Peyer's patch (tissue), 4 donors: ENCODE results near the gene FGF2.

Experiments
- POLR2A ChIP-seq, 2 donors: fragments of 450-650 bp; IDR thresholded peaks; one replicate each; pipeline ENCODE4 v1.5.1; 2017; ENCODE audit warnings: antibody characterized with exemption in 2 of 2, mild to moderate bottlenecking in 2 of 2, moderate library complexity in 2 of 2
- TF ChIP-seq, protein P1 (sequence below), 6 experiments: fragments of 450-650 bp in 4 of 6; fragments of 200-600 bp in 2 of 6; sonication (generic) in 1 of 6; IDR thresholded peaks; one replicate each; pipeline ENCODE4 v1.5.1; 2017 to 2019; ENCODE audit warnings: antibody characterized with exemption in 6 of 6, mild to moderate bottlenecking in 3 of 6, moderate library complexity in 1 of 6

DNA sequence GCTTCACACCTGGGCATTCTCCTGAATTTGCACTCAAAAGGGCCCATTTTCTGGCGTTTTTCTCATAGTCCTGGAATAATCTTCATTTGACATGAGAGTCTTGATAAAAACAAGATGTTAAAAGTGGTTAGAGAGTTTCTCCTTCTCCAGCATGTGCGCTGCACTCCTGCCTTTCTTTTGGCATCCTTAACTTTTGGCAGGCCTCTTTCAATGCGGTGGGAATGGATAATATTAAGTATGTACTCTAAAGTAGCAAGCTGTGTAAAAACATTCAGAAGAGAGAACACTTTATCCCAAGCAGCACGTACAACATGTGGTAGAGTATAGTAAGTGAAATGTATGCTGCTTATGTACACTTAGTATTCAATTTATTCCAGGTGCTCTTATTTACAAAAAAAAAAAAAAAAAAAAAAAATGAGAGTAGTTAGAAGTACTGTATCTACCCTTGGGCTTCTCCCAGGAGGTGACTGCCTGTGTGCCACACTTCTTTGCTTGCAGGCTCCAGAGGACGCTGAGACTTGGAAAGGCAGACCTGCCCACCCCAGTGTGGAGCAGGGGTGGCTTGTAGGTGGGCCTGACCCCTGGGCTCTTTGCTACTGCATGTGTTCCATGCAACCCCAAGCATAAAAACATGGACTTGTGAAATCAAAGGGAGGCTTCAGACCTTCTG lies 3.9 kb downstream of the FGF2 start:
- TF ChIP-seq, protein P1, sequence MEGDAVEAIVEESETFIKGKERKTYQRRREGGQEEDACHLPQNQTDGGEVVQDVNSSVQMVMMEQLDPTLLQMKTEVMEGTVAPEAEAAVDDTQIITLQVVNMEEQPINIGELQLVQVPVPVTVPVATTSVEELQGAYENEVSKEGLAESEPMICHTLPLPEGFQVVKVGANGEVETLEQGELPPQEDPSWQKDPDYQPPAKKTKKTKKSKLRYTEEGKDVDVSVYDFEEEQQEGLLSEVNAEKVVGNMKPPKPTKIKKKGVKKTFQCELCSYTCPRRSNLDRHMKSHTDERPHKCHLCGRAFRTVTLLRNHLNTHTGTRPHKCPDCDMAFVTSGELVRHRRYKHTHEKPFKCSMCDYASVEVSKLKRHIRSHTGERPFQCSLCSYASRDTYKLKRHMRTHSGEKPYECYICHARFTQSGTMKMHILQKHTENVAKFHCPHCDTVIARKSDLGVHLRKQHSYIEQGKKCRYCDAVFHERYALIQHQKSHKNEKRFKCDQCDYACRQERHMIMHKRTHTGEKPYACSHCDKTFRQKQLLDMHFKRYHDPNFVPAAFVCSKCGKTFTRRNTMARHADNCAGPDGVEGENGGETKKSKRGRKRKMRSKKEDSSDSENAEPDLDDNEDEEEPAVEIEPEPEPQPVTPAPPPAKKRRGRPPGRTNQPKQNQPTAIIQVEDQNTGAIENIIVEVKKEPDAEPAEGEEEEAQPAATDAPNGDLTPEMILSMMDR (IDR thresholded peaks at IDR 0.05), result no peak
- TF ChIP-seq POLR2A (IDR thresholded peaks at IDR 0.05), result no peak
